GM18505 (cell line): ENCODE results near the gene ESRRB.
"Not testable (repeated sequence)": the region's sequence is repeated elsewhere in the genome, so short reads cannot be mapped to it uniquely, and the experiment has no call there.

Source experiments
- ATAC-seq: cut with Tn5 transposase; IDR thresholded peaks from one replicate; pipeline ENCODE4 v1.9.1; 2021; ENCODE audit not compliant: unreplicated experiment
- POLR2A ChIP-seq: IDR thresholded peaks from 4 replicates; pipeline ENCODE4 v1.6.1; 2011; ENCODE audit warnings: borderline replicate concordance; ENCODE audit not compliant: insufficient read depth, insufficient read length; ENCODE audit errors: extremely low read depth

The ESRRB gene

DNA sequence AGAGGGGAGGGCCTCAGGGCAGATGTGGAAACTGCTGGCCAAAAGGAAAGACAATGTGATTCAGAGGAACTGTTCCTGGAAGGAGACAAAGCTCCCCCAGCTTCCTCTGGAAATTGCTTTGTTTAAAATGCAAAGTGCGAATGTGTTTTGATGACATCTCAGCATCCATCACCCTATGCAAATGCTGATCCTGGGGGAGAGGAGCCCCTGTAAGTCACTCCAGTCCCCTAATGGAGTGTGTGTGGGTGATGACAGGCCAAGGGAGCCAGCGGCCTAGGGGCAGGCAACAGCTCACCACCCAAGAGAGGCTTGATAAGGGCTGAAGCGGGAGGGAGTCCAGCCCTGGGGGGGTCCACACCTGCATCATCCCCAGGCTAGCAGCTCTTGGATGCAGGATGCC is 134.2 kb downstream of the ESRRB start:
- TF ChIP-seq POLR2A, result no peak
- ATAC-seq, result no peak

DNA sequence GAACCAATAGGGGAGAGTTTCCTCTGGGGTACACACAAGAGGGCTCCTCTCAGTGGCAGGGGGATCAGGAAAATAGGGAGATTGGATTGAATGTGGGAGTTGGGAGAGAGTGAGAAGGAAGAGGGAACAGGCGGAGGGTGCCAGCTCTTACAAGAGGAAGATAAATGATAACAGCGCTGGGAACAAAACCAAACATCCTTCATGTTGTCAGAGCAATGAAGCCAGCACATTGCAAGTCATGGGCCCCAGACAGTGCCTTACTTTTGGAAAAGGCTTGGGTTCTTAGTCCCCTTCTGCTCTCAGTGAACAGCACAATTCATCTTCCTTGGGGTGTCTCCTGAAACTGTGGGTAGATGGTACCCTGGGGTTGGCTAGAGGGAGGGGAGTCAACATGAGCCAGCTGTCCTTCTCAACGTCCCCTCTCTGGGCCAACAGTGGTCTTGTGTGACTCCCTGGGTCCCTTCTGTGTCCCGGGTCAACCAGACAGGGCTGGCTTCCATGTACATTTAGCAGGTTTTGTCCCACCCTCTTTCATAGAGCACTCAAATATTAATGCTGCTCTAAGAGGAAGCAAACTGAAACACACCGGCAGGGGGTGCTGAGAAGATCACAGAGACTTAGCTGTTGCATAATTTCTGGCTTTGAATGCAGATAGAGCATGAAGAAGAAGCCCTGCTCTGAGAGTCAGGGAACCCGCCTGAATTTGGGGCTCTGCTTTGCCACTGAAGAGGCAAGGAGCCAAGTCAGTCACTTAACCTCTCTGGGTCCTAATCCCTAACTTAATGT is 138.5 kb downstream of the ESRRB start:
- no peak for TF ChIP-seq POLR2A
- no peak for ATAC-seq

DNA sequence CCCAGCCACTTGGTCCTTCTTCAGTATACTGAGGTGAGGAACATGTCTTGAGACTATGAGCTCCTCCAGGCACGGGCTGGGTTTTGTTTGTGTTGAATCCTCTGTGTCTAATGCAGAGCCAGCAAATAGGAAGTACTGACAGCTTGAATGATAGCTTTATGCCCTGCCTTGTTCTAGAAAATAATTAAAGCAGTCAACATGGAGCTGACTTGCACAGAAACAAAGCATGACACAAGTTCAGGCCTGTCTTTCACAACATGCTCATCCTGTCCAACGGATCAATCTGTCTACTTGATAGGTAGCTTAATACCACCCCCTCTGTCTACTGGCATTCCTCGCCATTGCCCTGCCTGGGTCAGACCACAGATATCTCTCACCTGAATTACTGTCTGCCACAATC is 140.9 kb downstream of the ESRRB start:
- no peak for ATAC-seq
- no peak for TF ChIP-seq POLR2A

DNA sequence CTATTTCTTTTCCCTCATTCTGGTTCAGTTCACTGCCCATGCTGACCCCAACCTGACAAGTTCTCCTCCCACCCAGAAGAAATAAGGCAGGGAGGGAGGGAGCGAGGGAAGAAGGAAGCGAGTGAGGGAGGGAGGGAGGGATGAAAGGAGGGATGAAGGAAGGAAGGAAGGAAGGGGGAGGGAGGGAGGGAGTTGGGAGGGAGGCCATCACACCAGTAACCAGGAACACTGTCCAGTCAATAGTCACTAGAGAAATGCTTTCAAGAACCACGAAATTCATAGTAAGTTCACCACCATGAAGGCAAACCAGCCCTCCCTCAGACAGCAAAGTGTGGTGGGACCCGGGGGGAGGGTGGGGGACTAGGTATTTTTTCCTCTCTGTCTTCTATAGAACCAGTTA is 142.4 kb downstream of the ESRRB start:
- ATAC-seq, result no peak
- no peak for TF ChIP-seq POLR2A

DNA sequence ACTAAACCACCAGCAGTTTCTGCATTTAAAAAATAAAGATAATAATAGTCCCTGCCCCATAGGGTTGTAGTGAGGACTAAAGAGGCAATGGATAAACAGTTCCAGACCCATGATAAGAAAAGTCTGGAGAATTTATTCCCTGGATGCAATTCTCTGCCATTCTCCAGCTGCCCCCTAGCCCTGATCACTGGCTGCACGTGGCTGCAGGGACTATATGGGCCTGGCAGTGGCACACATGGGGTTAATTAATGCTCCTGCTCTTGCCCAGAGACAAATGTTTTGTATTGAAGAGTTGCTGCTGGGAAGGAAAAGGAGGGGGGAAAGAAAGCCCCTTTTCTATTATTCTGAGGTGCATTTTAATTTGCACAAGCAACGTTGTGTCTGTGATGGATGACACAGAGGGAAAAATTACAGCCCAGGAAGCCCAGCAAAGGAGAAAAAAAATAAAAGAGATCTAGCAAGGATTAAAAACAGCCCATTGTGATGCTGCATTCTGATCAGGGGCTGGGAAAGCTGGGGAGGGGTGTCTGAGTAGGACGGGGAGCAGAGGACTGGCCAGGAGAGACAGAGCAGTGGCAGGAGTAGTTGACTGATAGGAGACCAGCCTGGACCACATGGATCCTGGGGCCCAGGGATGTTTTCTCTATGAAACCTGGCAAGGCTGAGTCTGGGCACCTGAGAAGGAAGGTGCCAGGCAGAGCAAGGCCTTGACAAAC is 149.3 kb downstream of the ESRRB start:
- no peak for TF ChIP-seq POLR2A
- no peak for ATAC-seq

DNA sequence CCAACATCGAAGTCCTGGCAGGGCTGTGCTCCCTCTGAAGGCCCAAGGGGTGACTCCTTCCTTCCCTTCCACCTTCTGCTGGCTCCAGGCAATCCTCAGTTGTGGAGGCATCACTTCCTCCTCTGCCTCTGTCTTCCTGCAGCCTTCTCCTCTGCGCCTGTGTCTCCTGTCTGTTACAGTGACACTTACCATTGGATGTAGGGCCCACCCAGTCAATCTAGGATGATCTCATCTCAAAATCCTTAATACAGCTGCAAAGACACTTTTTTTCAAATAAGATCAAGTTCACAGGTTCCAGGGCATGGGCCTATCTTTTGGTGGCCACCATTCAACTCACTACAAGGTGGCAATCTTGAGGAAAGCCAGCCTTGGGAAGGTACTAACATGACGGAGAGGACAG is 155.1 kb downstream of the ESRRB start:
- TF ChIP-seq POLR2A, result no peak
- no peak for ATAC-seq

DNA sequence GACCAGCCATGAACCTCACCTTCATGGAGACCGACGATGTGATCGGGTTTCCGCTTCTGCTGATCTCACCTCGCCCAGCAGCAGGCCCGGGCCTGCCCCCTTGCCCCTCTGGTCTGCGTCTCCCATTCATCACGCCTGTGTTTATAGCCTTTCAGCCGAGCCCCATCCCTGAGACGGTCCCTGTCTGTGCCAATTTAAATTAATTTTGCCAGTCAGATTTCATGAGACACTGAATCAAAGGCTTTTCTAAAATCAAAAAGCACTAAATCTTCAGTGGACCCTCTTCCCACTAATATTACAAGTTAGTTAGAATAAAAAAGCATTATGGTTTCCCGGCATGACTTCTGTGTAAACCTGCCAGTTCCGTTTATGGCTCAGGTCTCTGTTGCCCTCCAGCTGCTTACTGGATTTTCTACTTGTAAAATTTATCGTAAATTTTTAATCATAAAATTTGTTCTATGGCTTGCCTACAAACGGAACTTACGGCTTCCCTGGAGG is 155.9 kb downstream of the ESRRB start:
- TF ChIP-seq POLR2A, result no peak
- ATAC-seq, result no peak

DNA sequence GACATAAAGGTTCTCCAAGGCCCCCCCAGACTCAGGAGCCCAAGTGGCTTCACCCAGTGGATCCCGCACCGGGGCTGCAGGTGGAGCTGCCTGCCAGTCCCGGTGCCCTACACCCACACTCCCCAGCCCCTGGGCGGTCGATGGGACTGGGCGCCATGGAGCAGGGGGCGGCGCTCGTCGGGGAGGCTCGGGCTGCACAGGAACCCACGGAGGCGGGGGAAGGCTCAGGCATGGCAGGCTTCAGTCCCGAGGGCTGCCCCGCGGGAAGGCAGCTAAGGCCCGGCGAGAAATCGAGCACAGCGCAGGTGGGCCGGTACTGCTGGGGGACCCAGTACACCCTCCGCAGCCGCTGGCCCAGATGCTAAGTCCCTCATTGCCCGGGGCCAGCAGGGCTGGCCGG is 160.7 kb downstream of the ESRRB start:
- ATAC-seq, result not testable (repeated sequence)

DNA sequence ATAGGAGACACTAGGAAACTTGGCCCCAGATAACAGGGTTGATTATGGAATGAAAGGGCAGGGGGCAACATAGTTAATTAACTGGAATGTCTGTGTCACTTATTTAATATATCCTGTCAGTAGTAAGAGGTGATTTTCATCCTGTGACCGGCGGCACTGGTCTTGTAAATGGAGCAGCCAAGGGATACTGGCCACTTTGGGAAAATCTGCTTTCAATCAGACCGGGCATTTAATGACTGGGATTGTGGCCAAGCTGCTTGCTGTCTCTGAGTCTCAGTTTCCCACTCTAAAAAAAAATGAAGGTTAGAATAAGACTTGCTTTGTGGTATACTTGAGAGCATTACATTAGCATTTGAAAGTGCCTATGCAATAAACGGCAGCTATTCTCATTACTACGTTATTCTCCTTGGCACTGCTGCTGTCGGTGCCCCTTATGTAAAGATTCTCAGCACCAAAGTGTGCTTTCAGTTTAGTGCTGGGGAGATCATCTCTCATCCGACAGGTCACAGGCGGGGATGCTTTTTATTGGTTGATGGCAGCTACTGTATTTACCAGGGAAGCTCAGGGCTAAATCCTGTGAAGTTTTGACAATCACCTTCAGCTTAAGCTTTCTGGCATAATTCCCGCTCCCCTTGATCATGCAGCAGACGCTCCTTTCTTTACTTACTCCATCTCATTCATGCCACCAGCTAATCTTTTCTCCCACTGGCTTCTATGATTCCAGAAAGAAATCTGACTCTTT is 162.1 kb downstream of the ESRRB start:
- no peak for TF ChIP-seq POLR2A
- no peak for ATAC-seq

DNA sequence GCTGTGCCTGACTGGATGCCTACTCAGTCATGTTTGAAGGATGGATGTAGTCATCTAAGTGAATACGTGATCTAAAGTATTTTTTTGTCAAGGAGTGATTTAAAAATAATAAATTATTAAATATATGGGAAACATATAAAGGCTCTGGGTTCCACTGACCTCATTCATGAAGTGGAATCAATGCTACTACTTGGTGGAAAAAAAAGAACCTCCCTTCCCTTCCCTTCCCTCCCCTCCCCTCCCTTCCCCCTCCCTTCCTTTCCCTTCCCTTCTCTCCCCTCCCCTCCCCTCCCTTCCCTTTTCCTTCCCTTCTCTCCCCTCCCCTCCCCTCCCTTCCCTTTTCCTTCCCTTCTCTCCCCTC is 162.7 kb downstream of the ESRRB start:
- ATAC-seq, result no peak
- no peak for TF ChIP-seq POLR2A

DNA sequence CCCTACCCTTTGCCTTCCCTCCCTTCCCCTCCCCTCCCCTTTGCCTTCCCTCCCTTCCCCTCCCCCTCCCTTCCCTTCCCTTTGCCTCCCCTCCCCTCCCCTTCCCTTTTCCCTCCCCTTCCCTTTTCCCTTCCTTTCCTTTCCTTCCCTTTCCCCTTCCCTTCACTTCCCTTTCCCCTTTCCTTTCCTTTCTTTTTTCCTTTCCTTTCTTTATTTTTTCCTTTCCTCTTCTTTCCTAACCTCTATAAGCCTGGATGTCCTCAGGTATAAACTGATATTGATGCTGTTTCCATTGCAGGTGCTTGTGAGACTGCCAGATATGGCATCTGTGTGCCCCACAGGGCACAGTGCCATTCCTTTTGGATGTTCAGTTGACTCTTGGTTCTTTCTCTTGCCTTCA is 163.2 kb downstream of the ESRRB start:
- ATAC-seq, result no peak
- TF ChIP-seq POLR2A, result no peak

DNA sequence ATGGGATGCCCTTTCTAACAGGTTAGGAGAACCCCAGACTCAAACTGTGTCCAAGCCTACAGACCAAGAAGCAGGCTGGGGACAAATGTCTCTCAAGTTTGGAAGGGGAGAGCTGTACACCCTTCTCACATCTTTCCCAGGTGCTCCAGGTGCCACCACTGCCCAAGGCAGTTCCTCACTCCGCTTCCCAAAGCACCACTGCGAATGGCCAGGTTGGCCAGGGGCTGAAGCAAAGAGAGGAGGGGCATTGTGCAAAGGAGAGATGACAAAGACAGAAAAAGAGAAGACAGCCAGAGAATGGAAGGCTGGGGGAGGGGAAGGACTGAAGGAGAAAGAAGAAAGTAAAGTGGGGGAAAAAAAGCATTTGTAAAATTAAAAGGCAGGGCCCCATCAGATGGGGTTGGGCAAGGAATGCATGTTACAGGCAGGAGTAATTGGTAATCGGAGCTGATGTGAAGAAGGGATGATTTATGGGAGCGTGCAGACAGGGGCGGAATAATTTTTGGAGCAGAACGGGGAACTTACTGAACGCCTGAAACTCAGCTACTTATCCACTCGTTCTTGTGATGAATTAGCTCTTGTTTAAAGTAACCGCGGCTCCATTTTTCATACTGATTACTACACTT is 165.8 kb downstream of the ESRRB start:
- ATAC-seq, result no peak

More for the DNA sequence above, 165.8 kb downstream of the ESRRB start:
- TF ChIP-seq POLR2A, result no peak
